Measurements from ENCODE around the gene ENPP6.

The ENPP6 gene

GRCh38 chr4:184192933-184193332, 24.7 kb downstream of the ENPP6 start:
- in situ Hi-C loops (cut with HindIII; ENCODE audit: low sequenced_read_pairs) = no loop called here

DNA sequence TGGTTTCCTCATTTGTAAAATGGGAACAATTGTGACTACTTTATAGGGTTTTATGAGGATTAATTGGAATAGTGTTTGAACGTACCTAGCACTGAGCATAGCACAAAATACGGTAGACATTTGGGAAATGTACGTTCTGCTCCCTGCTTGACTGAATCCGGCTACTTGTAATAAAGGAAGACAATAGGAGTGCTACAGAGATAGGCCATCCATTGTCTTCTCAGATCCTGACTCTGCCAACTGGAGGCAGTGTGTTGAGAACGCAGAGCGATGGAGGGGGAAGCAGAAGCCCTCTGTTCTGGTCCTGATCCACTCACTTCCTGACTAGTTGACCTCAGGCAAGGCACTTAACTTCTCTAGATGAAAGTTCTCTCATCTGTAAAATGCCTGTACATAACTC, 26.4 kb downstream of the ENPP6 start:
- in situ Hi-C loops (cut with HindIII; ENCODE audit: low sequenced_read_pairs) = no loop called here

DNA sequence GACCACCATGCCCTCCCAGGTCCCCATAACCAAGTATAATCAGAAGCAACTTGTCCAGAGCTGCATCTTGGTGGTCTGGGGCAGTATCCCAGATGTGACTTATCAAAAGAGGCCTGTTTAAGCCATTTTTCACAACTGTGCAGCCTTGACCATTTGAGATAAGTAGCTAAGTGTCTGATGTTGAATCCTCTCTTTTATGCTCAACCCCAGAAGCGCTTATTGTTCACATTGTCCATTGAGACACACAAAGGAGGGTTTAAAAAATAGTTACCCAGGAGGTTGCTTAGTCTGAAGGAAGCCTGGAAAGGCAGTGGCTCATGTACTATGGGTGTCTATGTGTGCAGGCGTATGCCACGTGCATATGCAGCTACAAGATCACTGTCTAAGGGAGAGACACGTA, 27.0 kb downstream of the ENPP6 start:
- in situ Hi-C loops (cut with HindIII; ENCODE audit: low sequenced_read_pairs) = no loop called here

- in situ Hi-C loops (cut with HindIII; ENCODE audit: low sequenced_read_pairs) = no loop called here
These were observed 27.7 kb downstream of the ENPP6 start for GRCh38 chr4:184189966-184190365.

DNA sequence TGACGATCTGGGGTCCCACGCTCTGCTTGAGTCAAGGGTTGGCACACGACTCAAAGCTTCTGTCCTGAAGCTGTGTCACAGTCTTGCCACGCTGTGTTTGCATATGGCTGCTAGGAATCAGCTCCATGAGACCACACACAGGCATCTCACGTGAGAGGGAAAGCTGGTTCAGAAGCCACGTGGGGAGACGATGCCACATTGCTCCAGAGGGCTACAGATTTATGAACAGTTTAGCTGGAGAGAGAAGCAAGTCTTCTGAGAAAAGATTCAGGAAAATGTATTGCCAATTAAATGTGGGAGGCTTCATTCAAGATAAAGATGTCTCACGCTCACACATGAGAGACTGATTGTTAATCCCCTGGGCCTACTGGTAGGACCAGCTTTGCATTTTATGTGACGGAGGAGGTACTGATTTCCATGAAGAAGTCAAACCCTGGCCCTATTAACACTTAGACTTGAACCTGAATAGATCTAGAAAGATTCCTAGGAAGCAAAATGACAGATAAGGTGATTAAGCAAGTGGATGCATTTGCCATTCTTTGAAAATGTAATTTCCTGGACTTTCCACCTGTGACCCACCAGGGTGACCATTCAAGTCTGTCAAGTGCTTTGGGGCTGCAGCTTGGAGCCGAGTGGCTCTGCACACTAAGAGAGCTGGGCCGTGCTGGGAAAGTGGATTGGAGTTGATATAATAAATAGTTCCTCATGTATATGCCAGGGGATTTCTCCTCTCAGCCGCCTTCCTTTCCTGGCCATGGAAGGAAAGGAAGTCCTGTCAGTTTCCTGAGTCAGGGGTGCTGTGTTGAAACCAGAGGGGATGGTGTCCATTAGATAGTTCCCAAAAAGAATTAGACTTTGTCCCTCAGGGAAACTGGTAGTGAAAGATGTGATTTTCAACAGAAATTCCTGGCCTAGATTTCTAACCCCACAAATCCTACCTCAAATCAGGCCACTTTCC, 29.0 kb downstream of the ENPP6 start:
- in situ Hi-C loops (cut with HindIII; ENCODE audit: low sequenced_read_pairs) = no loop called here

DNA sequence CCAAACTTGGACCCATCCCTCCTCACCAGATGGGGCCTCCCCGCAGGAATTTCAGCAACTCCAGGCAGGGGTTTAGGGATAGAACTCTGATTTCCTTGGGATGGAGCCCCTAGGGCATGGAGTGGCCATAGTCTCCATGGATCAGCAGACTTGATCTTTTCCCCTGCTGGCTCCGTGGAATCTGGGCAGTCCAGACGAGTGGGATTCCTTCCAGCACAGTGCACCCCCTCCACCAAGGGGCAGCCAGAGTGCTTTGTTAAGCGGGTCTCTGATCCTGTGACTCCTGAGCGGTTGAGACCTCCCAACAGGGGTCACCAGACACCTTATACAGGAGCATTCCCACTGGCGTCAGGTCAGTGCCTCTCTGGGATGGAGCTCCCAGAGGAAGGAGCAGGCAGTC, 40.4 kb downstream of the ENPP6 start:
- in situ Hi-C loops (cut with HindIII; ENCODE audit: low sequenced_read_pairs) = no loop called here

DNA sequence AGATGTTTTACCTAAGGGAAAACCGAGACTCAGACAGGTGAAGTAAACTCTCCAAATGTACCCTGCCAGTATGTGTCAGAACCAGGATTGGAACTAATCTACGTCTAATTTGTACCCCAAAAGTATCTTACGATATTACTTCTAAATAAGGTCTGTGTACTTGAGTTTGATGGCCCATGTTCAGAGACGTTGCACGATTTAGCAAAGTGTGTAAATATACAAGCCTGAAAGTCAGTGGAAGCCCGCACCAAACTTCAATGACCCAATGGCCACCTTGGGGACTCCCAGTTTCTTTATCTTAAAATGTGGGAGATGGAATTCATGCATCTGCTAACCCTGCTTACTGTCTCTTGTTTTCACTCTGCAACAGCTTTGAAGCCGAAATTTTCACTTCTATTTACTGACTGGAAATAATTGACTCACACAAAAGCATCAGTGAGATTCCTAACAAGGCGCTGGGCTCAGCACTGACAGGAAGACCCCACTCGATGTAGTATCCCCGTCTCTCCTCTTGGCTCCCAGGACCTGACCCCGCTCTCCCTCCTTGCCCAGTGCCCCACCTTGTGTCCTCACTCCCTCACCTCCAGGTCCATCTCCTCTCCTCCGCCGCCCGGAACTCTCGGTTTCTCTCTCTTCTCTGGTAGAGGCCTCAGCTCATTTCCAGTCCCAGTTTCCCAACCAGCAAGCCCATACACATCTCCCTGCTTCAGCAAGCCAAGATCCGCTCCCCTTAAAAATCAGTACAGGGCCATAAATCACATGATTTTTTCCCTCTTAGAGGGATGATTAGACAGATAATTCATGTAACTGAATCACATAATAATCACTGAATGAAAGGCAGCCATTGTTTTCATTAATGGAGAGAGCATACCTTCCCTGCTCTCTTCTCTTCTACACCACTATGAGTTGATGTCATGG, 42.8 kb downstream of the ENPP6 start:
- in situ Hi-C loops (cut with HindIII; ENCODE audit: low sequenced_read_pairs) = no loop called here

DNA sequence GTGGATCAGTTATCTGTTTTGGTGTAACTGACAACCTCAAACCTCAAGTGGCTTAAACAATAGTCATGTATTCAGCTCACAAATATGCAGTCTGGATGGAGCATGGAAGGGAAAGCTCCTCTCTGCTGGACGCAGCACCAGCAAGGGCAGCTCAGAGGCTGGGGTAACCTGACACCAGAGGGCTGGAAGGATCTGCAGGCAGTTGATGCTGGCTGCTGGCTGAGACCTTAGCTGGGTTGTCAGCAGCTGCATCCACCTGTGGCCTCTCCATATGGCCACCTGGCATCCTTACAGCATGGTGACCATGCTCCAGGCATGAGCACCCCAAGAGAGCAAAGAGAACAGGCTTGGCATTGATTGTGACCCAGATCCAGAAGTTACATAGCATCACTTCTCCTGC, 46.7 kb downstream of the ENPP6 start:
- in situ Hi-C loops (cut with HindIII; ENCODE audit: low sequenced_read_pairs) = no loop called here

GRCh38 chr4:184169225-184169867, 48.3 kb downstream of the ENPP6 start:
- in situ Hi-C loops (cut with HindIII; ENCODE audit: low sequenced_read_pairs) = no loop called here

DNA sequence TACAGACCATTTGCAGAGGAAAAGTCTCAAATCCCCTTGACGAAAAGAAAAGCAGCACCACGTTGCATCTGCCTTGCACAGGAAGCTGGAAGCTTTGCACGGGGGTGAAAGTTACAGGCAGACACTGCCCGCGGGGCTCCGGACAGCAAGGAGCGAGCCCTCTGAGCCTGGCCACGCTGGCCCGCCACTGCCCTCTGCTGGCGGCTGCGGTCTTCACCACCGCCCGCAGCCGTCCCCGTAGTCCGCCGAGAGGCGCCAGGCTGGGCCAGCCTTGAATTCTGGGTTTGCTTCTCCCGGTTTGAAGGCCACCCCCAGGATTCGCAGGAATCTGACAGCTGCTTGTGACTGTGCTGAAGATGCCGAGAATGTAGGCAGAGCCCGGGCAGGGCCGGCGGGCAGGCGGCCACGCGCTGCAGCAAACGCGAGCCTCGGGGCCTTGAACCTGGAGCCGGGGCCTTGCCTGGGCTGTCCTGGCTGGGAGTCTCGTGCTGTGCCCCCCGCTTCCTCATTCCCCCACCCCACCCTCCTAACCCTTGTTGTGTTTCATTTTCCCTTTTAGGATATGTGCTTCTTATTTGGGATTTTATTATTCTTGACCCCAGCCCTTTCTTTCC, 49.2 kb downstream of the ENPP6 start:
- in situ Hi-C loops (cut with HindIII; ENCODE audit: low sequenced_read_pairs) = no loop called here

GRCh38 chr4:184167576-184167975, 50.1 kb downstream of the ENPP6 start:
- in situ Hi-C loops (cut with HindIII; ENCODE audit: low sequenced_read_pairs) = no loop called here

DNA sequence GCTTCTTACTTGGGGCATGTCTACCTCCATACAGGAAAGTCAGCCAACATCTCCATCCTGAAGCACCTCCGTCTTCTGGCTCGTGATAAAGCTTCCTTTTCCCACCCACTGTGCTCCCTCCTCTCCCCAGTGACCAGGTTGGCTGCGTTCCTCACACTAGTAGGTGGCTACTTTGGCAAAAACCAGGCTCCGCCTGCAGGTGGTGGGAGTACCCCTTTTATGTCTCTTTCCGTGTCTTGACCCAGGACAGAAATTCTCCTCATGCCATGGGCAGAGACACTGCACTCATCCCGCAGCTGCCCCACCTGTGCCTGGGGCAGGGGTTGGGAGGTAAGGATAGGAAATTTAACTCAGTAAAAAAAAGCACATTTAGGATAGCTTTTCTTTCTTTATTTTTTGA, 50.9 kb downstream of the ENPP6 start:
- in situ Hi-C loops (cut with HindIII; ENCODE audit: low sequenced_read_pairs) = no loop called here

GRCh38 chr4:184165291-184165690, 52.4 kb downstream of the ENPP6 start:
- in situ Hi-C loops (cut with HindIII; ENCODE audit: low sequenced_read_pairs) = no loop called here

DNA sequence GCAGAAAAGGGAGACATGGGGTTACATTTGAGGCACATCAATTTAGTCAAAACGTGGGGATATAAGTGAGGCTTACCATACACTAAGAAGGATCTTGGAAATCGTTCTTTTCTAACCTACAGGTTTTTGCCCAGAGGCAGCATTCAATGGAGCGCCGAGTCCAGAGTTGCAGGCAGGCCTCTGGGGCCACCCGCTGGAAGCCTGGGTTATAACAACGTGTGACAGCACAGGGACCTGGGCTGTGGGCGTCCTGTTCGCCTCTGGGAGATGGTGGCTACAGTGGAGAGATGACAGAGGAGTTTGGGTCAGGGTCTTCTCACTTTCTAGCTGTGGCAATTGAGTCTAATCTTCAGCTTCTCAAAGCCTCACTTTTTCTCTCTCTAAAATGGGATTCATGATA, 53.9 kb downstream of the ENPP6 start:
- in situ Hi-C loops (cut with HindIII; ENCODE audit: low sequenced_read_pairs) = no loop called here

DNA sequence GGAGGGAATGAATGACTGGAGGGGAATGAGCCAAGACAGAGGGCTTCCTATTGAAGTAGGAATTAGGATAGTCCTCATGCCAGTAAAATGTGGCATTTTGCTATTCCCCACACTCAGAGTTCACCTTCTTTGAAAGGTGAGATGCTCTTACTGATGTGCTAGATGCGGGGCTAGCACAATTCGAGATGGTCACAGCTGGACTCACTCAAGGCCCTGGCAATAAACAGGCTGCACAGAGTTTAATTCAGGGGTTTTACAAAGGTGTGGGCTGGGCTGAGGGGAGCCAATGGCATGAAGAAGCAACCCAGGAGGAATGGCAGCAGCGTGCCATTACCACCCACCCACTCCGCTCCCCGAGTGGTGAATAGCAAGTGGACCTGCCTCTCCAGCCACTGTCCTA, 55.1 kb downstream of the ENPP6 start:
- in situ Hi-C loops (cut with HindIII; ENCODE audit: low sequenced_read_pairs) = no loop called here

- in situ Hi-C loops (cut with HindIII; ENCODE audit: low sequenced_read_pairs) = no loop called here
These were observed 60.4 kb downstream of the ENPP6 start for GRCh38 chr4:184157322-184157721.

DNA sequence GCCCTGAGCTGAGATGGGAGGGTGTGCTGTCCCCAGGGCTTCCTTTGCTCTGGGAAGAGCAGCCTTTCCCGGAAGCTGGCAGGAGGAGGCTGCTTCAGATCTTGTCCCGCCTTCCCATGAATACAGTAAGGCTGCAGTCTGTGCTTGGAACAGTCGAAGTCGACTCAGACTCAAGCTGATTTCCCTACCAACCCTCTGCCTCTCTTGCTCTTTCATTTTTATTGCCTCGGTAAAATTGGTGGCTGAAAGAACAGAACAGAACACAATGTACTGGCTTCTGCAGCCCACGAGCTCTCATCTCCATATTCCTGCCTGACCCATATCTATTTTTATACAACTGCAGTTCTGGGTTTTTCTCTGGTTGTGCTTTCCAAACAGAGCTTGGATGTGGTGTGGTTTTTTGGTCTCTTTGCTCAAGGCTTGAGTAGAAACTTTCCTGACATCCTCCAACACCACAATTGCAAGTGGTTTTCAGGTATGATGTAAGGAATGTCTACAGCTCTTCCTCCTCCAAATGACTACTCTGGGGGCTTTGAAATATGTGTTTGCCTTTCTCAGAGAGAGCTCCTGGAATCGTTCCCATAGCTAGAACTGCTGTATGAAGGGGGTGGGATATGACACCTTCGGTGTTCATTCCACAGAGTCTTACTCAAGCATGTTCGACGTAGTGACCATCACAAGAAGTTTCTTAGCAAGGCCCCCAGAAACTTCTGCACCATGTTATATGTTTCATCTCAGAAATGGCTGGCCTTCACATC, 61.3 kb downstream of the ENPP6 start:
- in situ Hi-C loops (cut with HindIII; ENCODE audit: low sequenced_read_pairs) = no loop called here

- in situ Hi-C loops (cut with HindIII; ENCODE audit: low sequenced_read_pairs) = no loop called here
These were observed 63.5 kb downstream of the ENPP6 start for GRCh38 chr4:184154199-184154598.

GRCh38 chr4:184153781-184154180, 63.9 kb downstream of the ENPP6 start:
- in situ Hi-C loops (cut with HindIII; ENCODE audit: low sequenced_read_pairs) = no loop called here

DNA sequence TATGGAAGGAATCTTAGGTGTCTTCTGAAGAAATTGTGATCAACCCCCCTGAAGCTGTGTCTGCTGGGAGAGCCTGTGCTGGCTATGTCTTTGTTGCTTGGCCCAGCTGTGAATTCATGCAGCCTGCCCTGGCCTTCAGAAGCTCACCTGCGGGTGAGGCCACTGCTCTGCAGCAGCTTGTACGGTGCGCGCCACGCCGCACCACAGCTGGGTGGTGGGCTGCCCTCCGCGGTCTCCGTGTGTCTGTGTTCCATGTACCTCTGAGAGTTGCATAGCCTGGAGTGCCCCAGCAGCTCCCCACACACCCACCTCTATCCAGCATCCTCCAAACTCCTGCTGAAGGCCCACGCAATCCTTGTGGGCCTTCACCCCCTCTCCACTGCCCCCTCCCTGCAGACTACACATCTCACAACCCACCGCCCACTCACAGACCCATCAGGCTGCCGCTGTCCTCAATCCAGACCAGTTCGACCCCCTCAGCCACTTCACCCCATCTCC, 65.6 kb downstream of the ENPP6 start:
- in situ Hi-C loops (cut with HindIII; ENCODE audit: low sequenced_read_pairs) = no loop called here

Data from DLD1 (cell line).